Erythroblast (primary cell): Measurements from ENCODE around the gene CLDN1.

Experiments used
- GATA1 ChIP-seq: IDR thresholded peaks from 2 replicates; pipeline ENCODE4 v1.6.1; 2011; ENCODE audit warnings: low read depth, mild to moderate bottlenecking, control low read depth, low read length, moderate library complexity
- POLR2A ChIP-seq: IDR thresholded peaks from 2 replicates; pipeline ENCODE4 v1.6.1; 2011; ENCODE audit warnings: mild to moderate bottlenecking, low read length

DNA sequence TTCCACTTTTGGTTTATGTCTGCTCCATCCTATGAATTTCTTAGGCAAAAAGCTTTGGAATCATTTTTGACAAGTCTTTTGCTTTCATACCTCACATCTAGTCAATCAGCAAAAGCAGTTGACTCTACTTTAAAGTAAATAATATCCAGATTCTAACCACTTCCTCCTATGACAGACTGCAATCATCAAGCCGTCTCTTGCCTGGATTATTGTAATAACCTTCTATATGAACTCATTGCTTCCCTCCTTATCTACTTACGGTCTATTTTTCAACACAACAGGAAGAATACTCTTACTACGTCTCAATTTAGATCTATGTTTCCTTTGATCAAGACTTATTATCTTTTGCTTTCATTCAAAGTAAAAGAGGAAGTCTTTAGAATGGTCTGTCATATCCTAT, 20.7 kb downstream of the CLDN1 start:
- TF ChIP-seq POLR2A (no peak), GATA1 (no peak)
